Articular chondrocyte of knee joint (primary cell): Measurements from ENCODE around the gene HORMAD2. TPM values are rescaled to one million over a fixed set of nuclear protein-coding genes. Genes with fewer than 3 reads are reported as not detected.

Source experiments
- total RNA-seq: library from RNA; depleted of rRNA; stranded (reverse); fragments of >200 nt; gene quantifications from 2 replicates; pipeline ENCODE4 v1.2.3, GENCODE V29; 2012

HORMAD2 gene, protein sequence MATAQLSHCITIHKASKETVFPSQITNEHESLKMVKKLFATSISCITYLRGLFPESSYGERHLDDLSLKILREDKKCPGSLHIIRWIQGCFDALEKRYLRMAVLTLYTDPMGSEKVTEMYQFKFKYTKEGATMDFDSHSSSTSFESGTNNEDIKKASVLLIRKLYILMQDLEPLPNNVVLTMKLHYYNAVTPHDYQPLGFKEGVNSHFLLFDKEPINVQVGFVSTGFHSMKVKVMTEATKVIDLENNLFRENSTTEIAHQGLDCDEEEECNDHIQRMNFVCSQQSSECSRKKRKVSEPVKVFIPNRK
- total RNA-seq, result not detected in 2 replicates

DNA sequence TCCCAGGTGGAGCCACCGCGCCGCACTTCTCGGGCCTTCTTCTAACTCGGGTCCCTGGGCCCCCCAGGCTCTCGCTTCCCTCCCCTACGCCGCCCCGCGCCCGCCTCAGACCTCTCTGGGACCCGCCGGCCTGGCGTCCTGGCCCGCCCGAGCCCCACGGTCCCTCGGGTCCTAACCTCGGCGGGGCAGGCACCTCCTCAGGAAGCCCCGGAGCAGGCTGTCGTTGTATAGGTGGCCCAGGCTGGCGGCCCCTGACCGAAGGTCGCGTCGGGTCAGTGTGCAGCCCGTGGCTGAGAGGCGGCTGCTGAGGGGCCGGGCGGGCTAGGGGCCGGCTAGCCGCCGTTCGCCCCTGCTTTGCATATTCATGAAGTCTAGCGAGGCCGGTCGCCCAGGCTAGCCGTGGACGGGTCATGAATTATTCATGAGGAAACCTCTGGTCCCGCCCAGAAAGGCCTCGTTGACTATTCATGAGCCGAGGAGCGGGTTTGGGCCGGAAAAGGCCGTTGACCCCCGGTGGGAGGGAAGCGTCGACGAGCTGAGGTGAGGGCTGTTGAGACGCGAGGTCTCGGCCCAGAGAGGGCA lies at the start of gene HORMAD2:
Gene HORMAD2 (plus strand): TSS at position 513 of the 582 bp plus-strand sequence. CDS start 13,489 bp downstream, outside the sequence.

Other genes starting within 250 kb of the HORMAD2 start
- gene ASCC2, start 242.2 kb upstream of the HORMAD2 start, total RNA-seq, result 30.4 and 31.9 TPM in 2 replicates
- 34.2 and 34.4 TPM in 2 replicates for gene MTMR3, start 197.3 kb upstream of the HORMAD2 start, total RNA-seq
- gene LIF, start 166.3 kb downstream of the HORMAD2 start, total RNA-seq, result 1.0 and 7.9 TPM in 2 replicates
- not detected in 2 replicates for gene OSM, start 186.4 kb downstream of the HORMAD2 start, total RNA-seq
- gene CASTOR1, start 209.0 kb downstream of the HORMAD2 start, total RNA-seq, result 3.0 and 7.4 TPM in 2 replicates
- 17.5 and 18.0 TPM in 2 replicates for gene TBC1D10A, start 246.5 kb downstream of the HORMAD2 start, total RNA-seq